HG03378 (cell line): Measurements from ENCODE around the gene ARMC8.
"Not testable (repeated sequence)": the region's sequence is repeated elsewhere in the genome, so short reads cannot be mapped to it uniquely, and the experiment has no call there.

Experiments
- ATAC-seq: cut with Tn5 transposase; IDR thresholded peaks from one replicate; pipeline ENCODE4 v1.9.1; 2021; ENCODE audit warnings: mild to moderate bottlenecking, moderate library complexity; ENCODE audit not compliant: unreplicated experiment

Gene ARMC8, protein sequence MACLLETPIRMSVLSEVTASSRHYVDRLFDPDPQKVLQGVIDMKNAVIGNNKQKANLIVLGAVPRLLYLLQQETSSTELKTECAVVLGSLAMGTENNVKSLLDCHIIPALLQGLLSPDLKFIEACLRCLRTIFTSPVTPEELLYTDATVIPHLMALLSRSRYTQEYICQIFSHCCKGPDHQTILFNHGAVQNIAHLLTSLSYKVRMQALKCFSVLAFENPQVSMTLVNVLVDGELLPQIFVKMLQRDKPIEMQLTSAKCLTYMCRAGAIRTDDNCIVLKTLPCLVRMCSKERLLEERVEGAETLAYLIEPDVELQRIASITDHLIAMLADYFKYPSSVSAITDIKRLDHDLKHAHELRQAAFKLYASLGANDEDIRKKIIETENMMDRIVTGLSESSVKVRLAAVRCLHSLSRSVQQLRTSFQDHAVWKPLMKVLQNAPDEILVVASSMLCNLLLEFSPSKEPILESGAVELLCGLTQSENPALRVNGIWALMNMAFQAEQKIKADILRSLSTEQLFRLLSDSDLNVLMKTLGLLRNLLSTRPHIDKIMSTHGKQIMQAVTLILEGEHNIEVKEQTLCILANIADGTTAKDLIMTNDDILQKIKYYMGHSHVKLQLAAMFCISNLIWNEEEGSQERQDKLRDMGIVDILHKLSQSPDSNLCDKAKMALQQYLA

DNA sequence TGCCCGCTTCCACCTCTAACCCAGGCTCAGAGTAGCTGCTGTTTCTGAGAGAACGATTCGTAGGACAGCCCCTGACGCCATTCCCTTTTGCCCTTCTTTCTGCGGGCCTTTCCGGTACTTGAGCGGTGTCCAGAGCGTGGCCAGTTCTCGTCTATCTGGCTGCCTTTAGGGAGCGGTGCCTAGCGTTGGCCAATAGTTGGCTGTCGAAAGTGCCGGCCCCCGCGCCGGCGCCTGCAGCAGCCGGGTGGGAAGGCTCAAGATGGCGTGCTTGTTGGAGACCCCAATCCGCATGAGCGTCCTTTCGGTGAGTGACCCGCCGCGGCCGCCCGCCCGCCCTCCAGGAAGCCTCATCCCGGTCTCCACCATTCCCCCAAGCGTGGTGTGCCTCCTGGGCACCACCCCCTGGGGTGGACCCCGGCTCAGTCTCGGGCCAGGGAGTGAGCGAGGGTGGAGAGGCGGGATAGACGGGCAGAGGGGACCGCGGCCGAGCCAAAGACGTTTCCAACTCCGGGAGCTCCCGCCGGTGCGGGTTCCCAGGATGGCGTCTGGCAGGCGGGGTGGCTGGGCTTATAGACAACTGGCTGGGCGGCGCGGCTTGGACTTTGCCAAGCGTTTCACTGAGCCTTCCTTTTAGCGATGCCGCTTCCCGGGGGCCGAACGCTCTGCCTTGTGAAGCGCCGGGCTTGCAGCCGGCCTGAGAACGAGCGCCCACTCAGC lies at the start of gene ARMC8:
ARMC8 (plus strand) TSS at position 6 of the 717 bp plus-strand sequence; CDS start at position 260, 254 bp downstream.
- peak; percentile 49 for ATAC-seq

DNA sequence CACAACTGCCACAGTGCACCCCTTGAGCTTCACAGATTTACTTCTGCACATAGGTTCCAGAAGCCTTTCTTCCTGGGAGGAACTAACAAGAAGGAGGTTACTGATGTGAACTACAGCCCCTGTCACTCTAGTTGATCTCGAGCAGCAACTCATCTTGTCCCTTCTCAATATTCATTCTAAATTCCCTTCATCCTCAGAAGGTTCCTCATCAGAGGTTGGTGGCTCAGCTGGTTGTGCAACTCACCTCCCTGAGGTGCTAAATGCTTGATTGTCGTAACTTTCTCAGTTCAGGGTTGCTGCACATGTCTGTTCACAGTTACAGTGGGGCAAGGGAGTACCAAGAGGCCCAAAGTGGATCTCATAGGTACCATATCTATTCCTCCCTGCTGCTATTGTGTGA lies 49.2 kb upstream of the ARMC8 start:
- no peak for ATAC-seq

DNA sequence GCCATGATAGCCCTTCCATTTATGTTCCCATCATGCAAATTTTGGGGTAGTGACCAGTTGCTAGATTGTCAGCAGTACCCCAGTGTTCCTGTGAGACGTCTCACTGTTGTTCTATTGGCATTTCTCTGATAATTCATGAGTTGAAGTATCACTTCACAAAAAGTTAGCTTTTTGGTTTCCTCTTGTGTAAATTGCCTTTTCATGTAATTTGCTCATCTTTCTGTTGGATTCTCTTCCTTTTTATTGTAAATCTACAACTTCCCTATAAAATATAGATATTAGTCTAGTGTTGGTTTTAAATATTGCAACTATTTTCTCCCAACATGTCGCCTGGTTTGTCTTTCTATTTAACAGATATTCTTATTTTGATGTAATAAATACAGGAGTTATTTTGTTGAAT lies 47.4 kb upstream of the ARMC8 start:
- ATAC-seq = no peak

GRCh38 chr3:138140940-138141339 lies 46.2 kb upstream of the ARMC8 start:
- ATAC-seq = no peak

GRCh38 chr3:138142181-138142580 lies 44.9 kb upstream of the ARMC8 start:
- ATAC-seq = not testable (repeated sequence)

- ATAC-seq = no peak
Observed at GRCh38 chr3:138148503-138148902, 38.6 kb upstream of the ARMC8 start.

GRCh38 chr3:138154534-138154933 lies 32.6 kb upstream of the ARMC8 start:
- ATAC-seq = no peak

DNA sequence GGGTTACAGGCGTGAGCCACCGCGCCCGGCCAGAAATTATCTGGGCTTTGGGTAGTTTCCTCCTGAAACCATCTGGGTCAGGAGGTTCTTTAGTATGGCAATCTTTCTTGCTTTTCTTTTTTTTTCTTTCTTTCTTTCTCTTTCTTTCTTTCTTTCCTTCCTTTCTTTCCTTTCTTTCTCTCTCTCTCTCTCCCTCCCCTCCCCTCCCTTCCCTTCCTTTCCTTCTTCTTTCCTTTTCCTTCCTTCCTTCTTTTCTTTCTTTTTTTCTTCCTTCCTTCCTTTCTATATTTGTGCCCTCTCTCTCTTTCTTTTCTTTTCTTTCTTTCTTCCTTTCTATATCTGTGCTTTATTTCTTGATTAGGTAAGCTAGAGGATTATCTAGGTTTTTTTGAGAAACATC lies 29.4 kb upstream of the ARMC8 start:
- no peak for ATAC-seq

GRCh38 chr3:138165061-138165460 lies 22.0 kb upstream of the ARMC8 start:
- ATAC-seq = no peak

DNA sequence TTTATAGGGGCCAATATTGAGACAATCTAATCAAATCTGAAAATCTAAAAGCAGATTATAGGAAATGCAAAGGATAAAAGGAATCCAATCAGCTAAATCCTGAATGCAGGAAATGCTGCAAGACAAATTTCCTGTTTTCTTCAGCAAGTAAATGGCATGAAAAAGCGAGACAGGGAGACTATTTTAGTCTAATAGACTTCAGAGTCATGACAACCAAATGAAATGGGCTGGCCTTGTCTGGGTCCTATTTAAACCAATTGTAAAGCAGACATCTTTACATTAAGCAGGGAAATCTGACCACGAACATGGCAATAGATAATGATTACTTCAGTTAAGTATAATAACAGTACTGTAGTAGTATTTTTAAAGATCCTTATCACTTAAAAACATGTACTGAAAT lies 14.5 kb upstream of the ARMC8 start:
- ATAC-seq = no peak

DNA sequence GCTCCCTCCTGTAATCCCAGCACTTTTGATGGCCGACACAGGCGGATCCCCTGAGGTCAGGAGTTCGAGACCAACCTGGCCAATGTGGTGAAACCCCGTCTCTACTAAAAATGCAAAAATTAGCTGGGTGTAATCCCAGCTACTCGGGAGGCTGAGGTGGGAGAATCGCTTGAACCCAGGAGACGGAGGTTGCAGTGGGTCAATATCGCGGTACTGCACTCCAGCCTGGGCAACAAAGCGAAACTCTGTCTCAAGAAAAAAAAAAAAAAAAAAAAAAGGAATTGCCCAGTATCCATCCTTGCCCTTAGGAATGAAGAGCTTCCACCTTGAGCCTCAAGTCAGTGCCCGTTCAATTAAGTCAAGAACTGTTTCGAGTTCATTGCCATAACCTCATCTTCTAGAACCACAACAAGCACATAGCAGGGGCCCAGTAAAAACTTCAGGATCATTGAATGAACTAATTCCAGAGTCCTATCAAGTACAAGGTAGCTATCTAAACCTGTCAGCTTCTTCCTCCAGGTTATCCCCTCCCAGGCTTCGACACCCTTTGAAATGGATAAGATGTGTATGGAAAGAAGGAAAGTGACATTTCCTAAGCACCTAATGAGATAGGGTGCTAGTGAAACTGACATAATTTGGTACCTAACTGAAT lies 13.2 kb upstream of the ARMC8 start:
- ATAC-seq = no peak

DNA sequence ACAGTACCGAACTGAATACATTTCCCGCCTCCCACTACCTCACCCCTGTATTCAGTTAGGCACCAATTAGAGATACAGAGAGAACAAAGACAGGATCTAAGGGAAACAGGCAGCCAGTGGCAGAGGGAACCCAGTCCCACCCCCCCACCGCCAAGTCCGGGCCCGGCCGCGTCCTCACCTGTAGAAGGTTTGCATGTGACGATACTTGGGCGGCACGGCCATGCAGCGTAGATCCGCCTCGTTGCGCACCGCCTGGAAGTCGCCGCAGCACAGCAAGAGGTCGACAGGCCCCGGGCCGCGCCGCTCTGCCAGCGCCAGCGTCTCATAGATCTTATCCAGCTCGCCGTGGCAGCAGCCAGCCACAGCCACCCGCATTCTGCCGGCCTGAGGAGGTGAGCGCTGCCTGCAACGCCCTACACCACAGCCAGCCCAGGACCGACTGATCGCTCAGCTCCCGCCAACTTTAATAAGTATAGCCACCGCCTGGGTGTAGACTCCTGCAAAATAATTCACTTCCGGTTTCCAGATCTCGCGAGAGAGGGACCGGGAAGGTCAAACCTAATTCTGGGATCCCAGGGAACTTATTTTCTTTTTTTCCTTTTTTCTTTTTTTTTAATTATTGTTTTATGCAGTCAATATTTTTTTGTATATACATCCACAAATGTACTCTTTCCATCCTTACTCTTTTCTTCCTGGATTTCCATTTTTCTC lies 12.5 kb upstream of the ARMC8 start, which contains the start of gene DBR1:
DBR1 (minus strand) TSS at position 501 of the 711 bp plus-strand sequence; CDS start at position 375, 126 bp downstream.
- peak; percentile 91 for ATAC-seq

GRCh38 chr3:138180375-138181029 lies 6.6 kb upstream of the ARMC8 start:
- ATAC-seq = peak; percentile 76

- ATAC-seq = no peak
Observed at GRCh38 chr3:138184994-138185393, 2.1 kb upstream of the ARMC8 start.

GRCh38 chr3:138186221-138186620 lies 880 bp upstream of the ARMC8 start:
- no peak for ATAC-seq

DNA sequence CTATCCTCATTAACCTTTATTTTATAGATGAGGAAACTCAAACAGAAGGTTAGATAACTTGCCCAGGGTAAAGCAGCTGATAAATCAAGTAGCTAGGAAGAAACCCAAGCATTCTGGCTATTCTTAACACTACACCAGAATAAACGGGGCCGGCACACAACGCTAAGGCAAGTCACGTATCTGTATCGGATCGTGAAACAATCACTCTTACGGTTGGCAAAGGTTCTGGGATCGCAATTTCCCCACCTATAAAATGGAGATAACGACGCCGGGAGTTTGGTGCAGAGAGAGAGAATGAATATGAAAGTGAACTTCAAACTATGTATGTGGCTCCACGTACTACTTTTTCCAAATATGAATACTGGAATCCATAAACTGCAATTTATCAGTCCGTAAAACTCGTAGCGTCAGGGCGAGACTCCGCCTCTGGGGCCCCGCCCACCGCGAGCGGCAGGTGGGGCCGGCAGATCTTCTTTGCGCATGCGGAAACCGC lies 252 bp upstream of the ARMC8 start:
- ATAC-seq = peak; percentile 84

- peak; percentile 13 for ATAC-seq
Observed at GRCh38 chr3:138188013-138188730, 1.1 kb downstream of the ARMC8 start.

DNA sequence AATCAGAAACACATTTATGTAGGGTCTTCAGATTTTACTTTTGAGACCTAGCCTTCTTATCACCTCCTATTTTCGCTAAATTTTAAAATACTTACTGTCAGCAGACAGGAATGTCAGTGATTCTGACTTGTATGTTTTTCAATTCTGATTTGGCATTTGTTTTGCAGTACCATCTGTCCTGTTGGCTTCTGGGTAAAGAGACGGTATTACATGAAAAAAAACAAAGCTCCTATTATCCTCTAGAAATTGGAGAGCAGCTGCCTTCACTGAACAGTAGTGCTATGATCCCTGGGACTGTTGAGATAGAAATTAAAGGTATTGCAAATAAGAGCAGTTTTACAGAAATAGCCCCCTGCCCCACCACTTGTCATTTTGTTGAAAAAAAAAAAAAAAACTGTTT lies 8.4 kb downstream of the ARMC8 start:
- no peak for ATAC-seq

- no peak for ATAC-seq
Observed at GRCh38 chr3:138196023-138196422, 8.9 kb downstream of the ARMC8 start.
